Endodermal cell (in vitro differentiated cells): ENCODE results near the gene RASSF8. TPM values are rescaled to one million over a fixed set of nuclear protein-coding genes. Genes with fewer than 3 reads are reported as not detected.

ENCODE experiments used
- DNase-seq: peaks from one replicate; pipeline ENCODE4 v3.0.0-alpha.2; 2017
- H3K27ac ChIP-seq: 2 replicates; pipeline ENCODE4 v1.5.1; 2013; ENCODE audit warnings: mild to moderate bottlenecking, low read depth, low read length, moderate library complexity
- H3K27me3 ChIP-seq: 2 replicates; pipeline ENCODE4 v1.6.1; 2013; ENCODE audit warnings: mild to moderate bottlenecking, low read length, moderate library complexity; ENCODE audit not compliant: insufficient read depth, control insufficient read depth, poor library complexity, severe bottlenecking
- H3K36me3 ChIP-seq: 2 replicates; pipeline ENCODE4 v1.7.0; 2013; ENCODE audit warnings: mild to moderate bottlenecking, low read length, moderate library complexity; ENCODE audit not compliant: control insufficient read depth, insufficient read depth
- H3K4me1 ChIP-seq: one replicate; pipeline ENCODE4 v1.7.0; 2013; ENCODE audit warnings: low read length; ENCODE audit not compliant: control insufficient read depth, insufficient read depth
- H3K4me3 ChIP-seq: 2 replicates; pipeline ENCODE4 v1.5.1; 2013; ENCODE audit warnings: mild to moderate bottlenecking, low read length, moderate library complexity
- H3K9ac ChIP-seq: 2 replicates; pipeline ENCODE4 v1.6.1; 2013; ENCODE audit warnings: mild to moderate bottlenecking, low read length, moderate library complexity; ENCODE audit not compliant: poor library complexity, severe bottlenecking; ENCODE audit errors: extremely low read depth
- H3K9me3 ChIP-seq: 2 replicates; pipeline ENCODE4 v1.6.1; 2013; ENCODE audit warnings: mild to moderate bottlenecking, low read length, moderate library complexity; ENCODE audit not compliant: control insufficient read depth
- H3K27ac Mint-ChIP-seq: 2 replicates; pipeline ENCODE4 v1.8.0; 2020; ENCODE audit warnings: mixed read lengths
- H3K27me3 Mint-ChIP-seq: 2 replicates; pipeline ENCODE4 v1.8.0; 2021; ENCODE audit warnings: mild to moderate bottlenecking, mixed read lengths; ENCODE audit not compliant: insufficient read depth
- H3K36me3 Mint-ChIP-seq: 2 replicates; pipeline ENCODE4 v1.8.0; 2020; ENCODE audit warnings: low read depth, mixed read lengths
- H3K4me1 Mint-ChIP-seq: 2 replicates; pipeline ENCODE4 v1.8.0; 2020; ENCODE audit warnings: mixed read lengths
- H3K4me3 Mint-ChIP-seq: 2 replicates; pipeline ENCODE4 v1.8.0; 2020; ENCODE audit warnings: mild to moderate bottlenecking, moderate library complexity, mixed read lengths
- H3K9me3 Mint-ChIP-seq: 2 replicates; pipeline ENCODE4 v1.8.0; 2020; ENCODE audit warnings: mild to moderate bottlenecking, mixed read lengths
- WGBS, 2 experiments: methylation state at CpG; one replicate each; pipeline versions ENCODE4 v1.1.5 to v1.1.7; 2013; ENCODE audit warnings: missing lambda C conversion rate in 2 of 2, mixed read lengths in 1 of 2; ENCODE audit not compliant: insufficient coverage in 1 of 2, insufficient read length in 1 of 2; 5-methylcytosine and 5-hydroxymethylcytosine counted together
- total RNA-seq, 2 donors: library from RNA; stranded (reverse); fragmentation: NEBNext Ultra II Directional in 1 of 2; extraction: Animal tissue kit (Norgen Biotek cat#: 25700) in 1 of 2; gene quantifications; 2 replicates in 1 of 2; 3 replicates in 1 of 2; pipeline ENCODE4 v1.2.1, GENCODE V29; 2021
- TF ChIP-seq, protein P1 (sequence below): fragments of 200-600 bp; sonication (generic); conservative IDR thresholded peaks from 2 replicates; pipeline ENCODE4 v1.5.0; 2021; ENCODE audit warnings: antibody characterized with exemption, mild to moderate bottlenecking

RASSF8 gene
- total RNA-seq, 2 donors from 2014 or later, result 87.0 to 183 TPM

DNA sequence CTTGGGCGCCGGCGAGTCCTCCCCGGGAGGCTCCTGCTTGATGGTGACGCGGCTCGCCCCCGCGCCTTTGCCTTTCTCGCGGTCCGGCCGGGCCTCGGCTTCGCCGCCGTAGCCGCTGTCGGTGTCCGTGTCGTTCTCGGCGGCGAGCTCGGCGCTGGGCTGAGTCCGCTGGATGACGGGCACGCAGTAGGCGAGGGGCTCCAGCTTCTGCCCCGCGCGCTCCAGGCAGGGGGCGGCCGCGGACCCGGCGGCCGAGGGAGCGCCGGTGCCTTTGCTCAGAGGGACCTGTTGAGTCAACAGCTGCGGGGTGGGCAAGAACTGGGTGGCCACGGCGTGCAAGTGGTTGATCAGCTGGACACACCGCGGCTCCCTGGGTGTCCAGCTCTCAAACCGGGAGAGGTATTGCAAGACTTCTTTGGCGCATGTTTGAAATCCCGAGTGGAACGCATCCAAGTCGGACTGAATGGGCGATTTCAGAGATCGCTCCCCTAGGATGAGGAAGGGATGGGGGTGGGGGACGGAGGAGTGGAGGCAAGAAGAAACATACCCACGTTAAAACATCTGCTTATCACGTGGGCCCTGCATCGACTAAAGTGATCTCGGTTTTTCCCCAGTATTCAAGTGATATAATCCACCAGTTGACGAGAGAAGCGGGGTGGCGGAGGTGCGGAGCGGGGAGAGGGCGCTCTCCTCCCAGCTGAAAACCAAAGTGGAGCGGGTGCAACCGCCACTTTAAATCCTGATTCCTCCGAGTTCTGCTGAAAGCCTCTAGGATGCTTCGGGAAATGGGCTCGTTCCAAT, 164.4 kb downstream of the RASSF8 start:
- Histone ChIP-seq H3K4me3 (peak overlapping the region; percentile 80), H3K9me3 (no peaks in the 10 kb centered on the region), H3K9ac (no peak overlapping the region), H3K27ac (no peak overlapping the region), H3K4me1 (peaks cover 7% of the 10 kb centered on the region), H3K27me3 (peaks cover 84% of the 10 kb centered on the region), H3K36me3 (no peaks in the 10 kb centered on the region)
- no peaks in the 10 kb centered on the region for H3K9me3 Mint-ChIP-seq
- peak; percentile 80 for DNase-seq
- no peak overlapping the region for H3K27ac Mint-ChIP-seq
- peaks cover 81% of the 10 kb centered on the region for H3K27me3 Mint-ChIP-seq
- TF ChIP-seq, protein P1, sequence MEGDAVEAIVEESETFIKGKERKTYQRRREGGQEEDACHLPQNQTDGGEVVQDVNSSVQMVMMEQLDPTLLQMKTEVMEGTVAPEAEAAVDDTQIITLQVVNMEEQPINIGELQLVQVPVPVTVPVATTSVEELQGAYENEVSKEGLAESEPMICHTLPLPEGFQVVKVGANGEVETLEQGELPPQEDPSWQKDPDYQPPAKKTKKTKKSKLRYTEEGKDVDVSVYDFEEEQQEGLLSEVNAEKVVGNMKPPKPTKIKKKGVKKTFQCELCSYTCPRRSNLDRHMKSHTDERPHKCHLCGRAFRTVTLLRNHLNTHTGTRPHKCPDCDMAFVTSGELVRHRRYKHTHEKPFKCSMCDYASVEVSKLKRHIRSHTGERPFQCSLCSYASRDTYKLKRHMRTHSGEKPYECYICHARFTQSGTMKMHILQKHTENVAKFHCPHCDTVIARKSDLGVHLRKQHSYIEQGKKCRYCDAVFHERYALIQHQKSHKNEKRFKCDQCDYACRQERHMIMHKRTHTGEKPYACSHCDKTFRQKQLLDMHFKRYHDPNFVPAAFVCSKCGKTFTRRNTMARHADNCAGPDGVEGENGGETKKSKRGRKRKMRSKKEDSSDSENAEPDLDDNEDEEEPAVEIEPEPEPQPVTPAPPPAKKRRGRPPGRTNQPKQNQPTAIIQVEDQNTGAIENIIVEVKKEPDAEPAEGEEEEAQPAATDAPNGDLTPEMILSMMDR, result peak; percentile 51
- peak overlapping the region; percentile 58 for H3K4me3 Mint-ChIP-seq
- H3K4me1 Mint-ChIP-seq, result peaks cover 42% of the 10 kb centered on the region
- no peaks in the 10 kb centered on the region for H3K36me3 Mint-ChIP-seq
- 1 to 2% methylated on average over 32 to 69 of the region's 69 CpGs for WGBS, 2 experiments

- no peak for DNase-seq
- Mint-ChIP-seq H3K9me3 (no peaks in the 10 kb centered on the region), H3K27me3 (peaks cover 83% of the 10 kb centered on the region), H3K4me3 (peak overlapping the region; percentile 58), H3K27ac (no peak overlapping the region), H3K4me1 (peaks cover 42% of the 10 kb centered on the region), H3K36me3 (no peaks in the 10 kb centered on the region)
- TF ChIP-seq, protein P1, result no peak
- Histone ChIP-seq H3K36me3 (no peaks in the 10 kb centered on the region), H3K27me3 (peaks cover 90% of the 10 kb centered on the region), H3K9ac (no peak overlapping the region), H3K27ac (no peak overlapping the region), H3K4me3 (peak overlapping the region; percentile 80), H3K9me3 (no peaks in the 10 kb centered on the region), H3K4me1 (peaks cover 7% of the 10 kb centered on the region)
- WGBS, 2 experiments, result 8 to 15% methylated on average over 6 to 8 of the region's 8 CpGs
Measured at GRCh38 chr12:26123482-26123980, 165.0 kb downstream of the RASSF8 start.

DNA sequence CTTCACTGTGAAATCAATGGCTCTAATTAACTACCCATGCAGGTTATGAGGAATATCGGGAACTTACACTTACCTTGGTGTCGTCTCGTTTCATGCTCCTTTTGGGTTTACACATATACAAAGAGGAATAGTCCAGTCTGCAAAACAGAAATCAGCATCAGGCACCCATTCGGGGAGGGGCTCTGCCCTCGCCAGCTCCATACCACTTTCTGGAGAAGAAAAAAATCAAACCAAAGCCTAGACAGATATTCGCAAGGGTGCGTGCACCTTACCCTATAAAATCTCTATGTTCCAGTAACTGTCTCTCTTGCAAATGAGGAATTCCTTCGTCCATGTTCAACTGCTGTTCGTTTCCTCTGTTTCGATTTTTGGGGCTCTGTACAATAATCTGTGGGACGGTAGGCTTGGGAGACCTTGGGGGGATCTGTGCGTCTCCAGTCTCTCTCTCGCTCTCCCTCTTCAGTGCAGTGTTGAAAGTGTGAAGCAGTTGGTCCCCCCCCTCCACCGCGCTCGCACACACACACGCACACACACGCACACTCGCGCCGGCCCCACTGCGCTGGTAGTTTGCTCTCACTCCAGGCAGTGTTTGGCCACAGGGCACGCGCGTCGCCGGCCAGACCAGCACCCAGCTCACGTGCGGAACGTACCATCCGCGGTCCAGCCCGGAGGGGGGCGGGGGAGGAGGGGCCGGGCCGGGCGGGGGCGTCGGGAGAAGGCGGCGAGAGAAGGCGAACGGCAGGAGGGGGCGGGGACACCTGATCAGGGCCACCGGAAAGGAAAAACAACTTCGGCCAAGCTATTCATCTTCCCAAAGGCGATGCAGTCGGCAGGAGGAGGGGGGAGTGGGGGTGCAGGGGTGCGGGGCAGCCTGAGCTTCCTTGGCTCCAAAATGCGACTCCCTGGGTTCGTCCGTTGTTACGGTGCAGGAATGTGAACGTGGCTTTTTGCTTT, 166.2 kb downstream of the RASSF8 start, which contains the start of gene BHLHE41:
Gene BHLHE41 (minus strand): TSS at position 592 of the 954 bp plus-strand sequence. CDS start 258 bp downstream, at position 334.
- H3K27ac ChIP-seq, result no peak within 1 kb of the TSS
- no peaks in the 10 kb centered on the region for H3K9me3 Mint-ChIP-seq
- peak within 1 kb of the TSS; percentile 76 for H3K27ac Mint-ChIP-seq
- peaks cover 97% of the 10 kb centered on the region for H3K27me3 ChIP-seq
- WGBS, 2 experiments, result 2 to 8% methylated on average over 7 to 50 of the region's 54 CpGs
- peaks cover 7% of the 10 kb centered on the region for H3K4me1 ChIP-seq
- H3K36me3 ChIP-seq, result no peaks in the 10 kb centered on the region
- TF ChIP-seq, protein P1, result no peak
- peak; percentile 93 for DNase-seq
- peak within 1 kb of the TSS; percentile 62 for H3K4me3 Mint-ChIP-seq
- peaks cover 36% of the 10 kb centered on the region for H3K4me1 Mint-ChIP-seq
- H3K36me3 Mint-ChIP-seq, result no peaks in the 10 kb centered on the region
- H3K4me3 ChIP-seq, result peak within 1 kb of the TSS; percentile 89
- H3K27me3 Mint-ChIP-seq, result peaks cover 92% of the 10 kb centered on the region
- peak within 1 kb of the TSS; percentile 8 for H3K9ac ChIP-seq
- no peaks in the 10 kb centered on the region for H3K9me3 ChIP-seq
